OCI-LY1 (cell line): ENCODE measurements around the gene SULF2.

Experiments
- H2AFZ ChIP-seq: fragments of 200-600 bp; sonication (generic), shearing (Covaris generic); 2 replicates; pipeline ENCODE4 v1.6.0; 2014; ENCODE audit warnings: antibody characterized with exemption, mild to moderate bottlenecking, low read length
- H3F3A ChIP-seq: fragments of 200-600 bp; sonication (generic), shearing (Covaris generic); 2 replicates; pipeline ENCODE4 v1.6.0; 2014; ENCODE audit warnings: mild to moderate bottlenecking, antibody characterized with exemption, low read length, moderate library complexity; ENCODE audit not compliant: insufficient read depth
- H3K27ac ChIP-seq: fragments of 200-600 bp; sonication (generic); 2 replicates; pipeline ENCODE4 v1.5.1; 2014; ENCODE audit warnings: low read length, mixed run types, mild to moderate bottlenecking, low read depth; ENCODE audit not compliant: poor library complexity, severe bottlenecking
- H3K27me3 ChIP-seq: fragments of 200-600 bp; sonication (generic); 2 replicates; pipeline ENCODE4 v1.6.0; 2014; ENCODE audit warnings: antibody characterized with exemption, mild to moderate bottlenecking, low read length, moderate library complexity; ENCODE audit not compliant: insufficient read depth
- H3K36me3 ChIP-seq: fragments of 200-600 bp; sonication (generic); 2 replicates; pipeline ENCODE4 v1.6.1; 2014; ENCODE audit warnings: mild to moderate bottlenecking, antibody characterized with exemption, low read length, moderate library complexity, mixed read lengths; ENCODE audit not compliant: insufficient read depth
- H3K4me1 ChIP-seq: fragments of 200-600 bp; sonication (generic); 2 replicates; pipeline ENCODE4 v1.5.1; 2014; ENCODE audit warnings: mild to moderate bottlenecking, low read length, moderate library complexity; ENCODE audit not compliant: insufficient read depth, severe bottlenecking
- H3K4me2 ChIP-seq: fragments of 200-600 bp; sonication (generic), shearing (Covaris generic); 2 replicates; pipeline ENCODE4 v1.6.1; 2014; ENCODE audit warnings: low read length
- H3K4me3 ChIP-seq: fragments of 200-600 bp; sonication (generic); 2 replicates; pipeline ENCODE4 v1.5.1; 2014; ENCODE audit warnings: low read length, low read depth, mild to moderate bottlenecking, mixed read lengths; ENCODE audit not compliant: poor library complexity, severe bottlenecking
- H3K79me2 ChIP-seq: fragments of 200-600 bp; shearing (Covaris generic); 2 replicates; pipeline ENCODE4 v1.6.1; 2016; ENCODE audit warnings: mixed run types, low read length, mixed read lengths; ENCODE audit not compliant: insufficient read depth
- H3K9ac ChIP-seq: fragments of 200-600 bp; sonication (generic), shearing (Covaris generic); 2 replicates; pipeline ENCODE4 v1.6.1; 2014; ENCODE audit warnings: mild to moderate bottlenecking, low read length, mixed read lengths
- H3K9me2 ChIP-seq: fragments of 200-600 bp; sonication (generic), shearing (Covaris generic); 2 replicates; pipeline ENCODE4 v1.6.1; 2014; ENCODE audit warnings: low read depth, mild to moderate bottlenecking, low read length, mixed read lengths
- H3K9me3 ChIP-seq: fragments of 200-600 bp; shearing (Covaris generic); 2 replicates; pipeline ENCODE4 v1.6.1; 2014; ENCODE audit warnings: low read length, mixed read lengths
- H4K20me1 ChIP-seq: fragments of 200-600 bp; sonication (generic), shearing (Covaris generic); 2 replicates; pipeline ENCODE4 v1.6.0; 2016; ENCODE audit warnings: mild to moderate bottlenecking, low read length; ENCODE audit not compliant: insufficient read depth
- CTCF ChIP-seq: fragments of 200-600 bp; sonication (generic), shearing (Covaris generic); IDR thresholded peaks from 2 replicates; pipeline ENCODE4 v1.5.1; 2017; ENCODE audit warnings: mild to moderate bottlenecking, antibody characterized with exemption, low read length, moderate library complexity, mixed read lengths
- EZH2 ChIP-seq: fragments of 200-600 bp; sonication (generic), shearing (Covaris generic); IDR thresholded peaks from 2 replicates; pipeline ENCODE4 v1.8.0; 2017; ENCODE audit warnings: borderline replicate concordance, mixed run types, mild to moderate bottlenecking, antibody characterized with exemption, low read length, moderate library complexity, mixed read lengths

The SULF2 gene

GRCh38 chr20:47818996-47819609, 33.8 kb upstream of the SULF2 start:
- Histone ChIP-seq H3F3A (no peaks in the 10 kb centered on the region), H4K20me1 (no peaks in the 10 kb centered on the region), H3K36me3 (no peaks in the 10 kb centered on the region), H3K9me2 (no peaks in the 10 kb centered on the region), H3K79me2 (no peaks in the 10 kb centered on the region), H3K27ac (no peak overlapping the region), H3K4me1 (no peaks in the 10 kb centered on the region), H3K4me2 (no peak overlapping the region), H3K9me3 (no peaks in the 10 kb centered on the region), H3K9ac (no peak overlapping the region), H2AFZ (no peak overlapping the region), H3K4me3 (no peak overlapping the region), H3K27me3 (no peaks in the 10 kb centered on the region)
- TF ChIP-seq CTCF = no peak

GRCh38 chr20:47818466-47818865, 33.2 kb upstream of the SULF2 start:
- Histone ChIP-seq H3K36me3 (no peaks in the 10 kb centered on the region), H3K9me2 (no peaks in the 10 kb centered on the region), H3K9me3 (no peaks in the 10 kb centered on the region), H2AFZ (no peak overlapping the region), H3K27me3 (no peaks in the 10 kb centered on the region), H3K9ac (no peak overlapping the region), H3K4me1 (no peaks in the 10 kb centered on the region), H4K20me1 (no peaks in the 10 kb centered on the region), H3K27ac (no peak overlapping the region), H3F3A (no peaks in the 10 kb centered on the region), H3K79me2 (no peaks in the 10 kb centered on the region), H3K4me2 (no peak overlapping the region), H3K4me3 (no peak overlapping the region)
- TF ChIP-seq CTCF (no peak), EZH2 (no peak)

GRCh38 chr20:47818016-47818415, 32.7 kb upstream of the SULF2 start:
- no peak for TF ChIP-seq EZH2
- no peak for TF ChIP-seq CTCF
- Histone ChIP-seq H3K9ac (no peak overlapping the region), H3K4me2 (no peak overlapping the region), H3K9me2 (no peaks in the 10 kb centered on the region), H3K27ac (no peak overlapping the region), H3K9me3 (no peaks in the 10 kb centered on the region), H3F3A (no peaks in the 10 kb centered on the region), H3K79me2 (no peaks in the 10 kb centered on the region), H3K4me1 (no peaks in the 10 kb centered on the region), H3K27me3 (no peaks in the 10 kb centered on the region), H2AFZ (no peak overlapping the region), H3K4me3 (no peak overlapping the region), H4K20me1 (no peaks in the 10 kb centered on the region), H3K36me3 (no peaks in the 10 kb centered on the region)
